Measurements from ENCODE around the gene PEX7.

DNA sequence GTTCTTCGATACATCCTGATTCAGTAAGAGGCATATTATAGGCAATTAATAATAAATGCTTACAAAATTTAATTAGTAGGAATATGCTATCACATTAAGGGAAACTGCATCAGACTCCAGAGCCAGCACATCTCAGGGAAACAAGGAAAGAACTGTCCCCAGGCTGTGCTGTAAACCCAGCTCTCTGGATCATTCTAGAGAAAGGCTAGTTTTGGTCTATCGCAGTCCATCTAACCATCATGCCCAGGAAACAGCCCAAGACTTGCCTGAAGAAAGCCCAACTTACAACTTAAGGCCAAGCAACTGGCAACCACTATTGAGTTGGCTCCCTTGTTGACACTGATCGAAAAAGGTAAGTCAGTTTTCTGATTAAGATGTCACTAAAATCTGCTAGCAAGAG lies 41.4 kb upstream of the PEX7 start:
- TF ChIP-seq, protein P1, sequence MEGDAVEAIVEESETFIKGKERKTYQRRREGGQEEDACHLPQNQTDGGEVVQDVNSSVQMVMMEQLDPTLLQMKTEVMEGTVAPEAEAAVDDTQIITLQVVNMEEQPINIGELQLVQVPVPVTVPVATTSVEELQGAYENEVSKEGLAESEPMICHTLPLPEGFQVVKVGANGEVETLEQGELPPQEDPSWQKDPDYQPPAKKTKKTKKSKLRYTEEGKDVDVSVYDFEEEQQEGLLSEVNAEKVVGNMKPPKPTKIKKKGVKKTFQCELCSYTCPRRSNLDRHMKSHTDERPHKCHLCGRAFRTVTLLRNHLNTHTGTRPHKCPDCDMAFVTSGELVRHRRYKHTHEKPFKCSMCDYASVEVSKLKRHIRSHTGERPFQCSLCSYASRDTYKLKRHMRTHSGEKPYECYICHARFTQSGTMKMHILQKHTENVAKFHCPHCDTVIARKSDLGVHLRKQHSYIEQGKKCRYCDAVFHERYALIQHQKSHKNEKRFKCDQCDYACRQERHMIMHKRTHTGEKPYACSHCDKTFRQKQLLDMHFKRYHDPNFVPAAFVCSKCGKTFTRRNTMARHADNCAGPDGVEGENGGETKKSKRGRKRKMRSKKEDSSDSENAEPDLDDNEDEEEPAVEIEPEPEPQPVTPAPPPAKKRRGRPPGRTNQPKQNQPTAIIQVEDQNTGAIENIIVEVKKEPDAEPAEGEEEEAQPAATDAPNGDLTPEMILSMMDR (IDR thresholded peaks at IDR 0.05): no peak
- no peak for TF ChIP-seq ZFX (IDR thresholded peaks at IDR 0.05; ENCODE audit: borderline replicate concordance)
